ENCODE measurements around the gene DSG3.

- TF ChIP-seq CTCF (IDR thresholded peaks at IDR 0.05; ENCODE audit: low read length): no peak
- TF ChIP-seq EZH2 (IDR thresholded peaks at IDR 0.05; ENCODE audit: borderline replicate concordance, low read length): no peak
Measured at GRCh38 chr18:31428211-31428610, 19.3 kb upstream of the DSG3 start.

Measured in OCI-LY1 (cell line).